Suprapubic skin (tissue), 4 donors: ENCODE data around the gene UBN1. TPM values are rescaled to one million over a fixed set of nuclear protein-coding genes. Genes with fewer than 3 reads are reported as not detected.

Experiments used
- DNase-seq, 2 donors: peaks; one replicate each; pipeline ENCODE4 v3.0.0-alpha.2; 2019; ENCODE audit warnings: low spot score in 2 of 2
- H3K27ac ChIP-seq: fragments of 200-600 bp; sonication (generic); one replicate; pipeline ENCODE4 v1.5.1; 2019
- H3K27me3 ChIP-seq: fragments of 200-600 bp; sonication (generic); one replicate; pipeline ENCODE4 v1.5.1; 2019
- H3K36me3 ChIP-seq: fragments of 200-600 bp; sonication (generic); one replicate; pipeline ENCODE4 v1.5.1; 2019
- H3K4me1 ChIP-seq: fragments of 200-600 bp; sonication (generic); one replicate; pipeline ENCODE4 v1.5.1; 2019
- H3K4me3 ChIP-seq: fragments of 200-600 bp; sonication (generic); one replicate; pipeline ENCODE4 v1.5.1; 2019; ENCODE audit warnings: mild to moderate bottlenecking
- H3K9me3 ChIP-seq: fragments of 200-600 bp; sonication (generic); one replicate; pipeline ENCODE4 v1.5.1; 2019
- EP300 ChIP-seq: sonication (generic); formaldehyde crosslinking; IDR thresholded peaks from one replicate; pipeline ENCODE4 v1.6.1; 2017; ENCODE audit warnings: antibody characterized with exemption
- POLR2A ChIP-seq, 2 donors: fragments of 450-650 bp; IDR thresholded peaks; one replicate each; pipeline ENCODE4 v1.6.1; 2017; ENCODE audit warnings: antibody characterized with exemption in 2 of 2, mild to moderate bottlenecking in 2 of 2, moderate library complexity in 2 of 2
- POLR2AphosphoS5 ChIP-seq, 3 donors: sonication (generic); formaldehyde crosslinking; IDR thresholded peaks; one replicate each; pipeline ENCODE4 v1.6.1; 2017; ENCODE audit warnings: antibody characterized with exemption in 3 of 3
- WGBS: methylation state at CpG from one replicate; pipeline ENCODE4 v1.1.5; 2018; 5-methylcytosine and 5-hydroxymethylcytosine counted together
- total RNA-seq, 4 donors: library from RNA; depleted of rRNA; stranded (reverse); fragments of >200 nt; gene quantifications; one replicate each; pipeline ENCODE4 v1.1.0, GENCODE V29; 2016
- TF ChIP-seq, protein P1 (sequence below), 2 donors: fragments of 200-600 bp in 1 of 2; fragments of 450-650 bp in 1 of 2; sonication (generic) in 1 of 2; IDR thresholded peaks; one replicate each; pipeline ENCODE4 v1.5.1; 2016 to 2019; ENCODE audit warnings: antibody characterized with exemption in 2 of 2, mild to moderate bottlenecking in 1 of 2, moderate library complexity in 1 of 2

Gene UBN1
- total RNA-seq, 4 donors from 2014 or later = 25.7 to 43.9 (median 38.6) TPM

DNA sequence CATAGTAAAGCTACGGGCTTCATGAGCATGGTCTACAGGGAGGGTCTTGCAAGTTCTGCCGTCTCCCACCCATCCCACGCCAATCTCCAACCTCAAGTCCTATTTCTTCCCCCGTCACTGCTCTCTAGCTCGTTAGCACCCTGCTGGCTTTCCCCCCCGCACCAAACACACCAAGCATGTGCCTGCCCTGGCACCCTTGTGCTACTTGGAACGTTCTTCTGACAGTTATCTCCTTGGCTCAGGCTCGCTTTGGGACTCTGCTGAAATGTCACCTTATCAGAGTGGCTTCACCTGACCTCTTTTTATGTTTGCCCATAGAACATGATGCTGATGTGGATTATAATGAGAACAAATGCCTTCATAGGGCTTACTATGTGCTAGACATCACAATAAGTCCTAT, 22.1 kb upstream of the UBN1 start:
- TF ChIP-seq EP300 (no peak), POLR2A (IDR thresholded peaks at IDR 0.05) (no peak), POLR2AphosphoS5 (IDR thresholded peaks at IDR 0.05) (no peak)
- TF ChIP-seq, protein P1, sequence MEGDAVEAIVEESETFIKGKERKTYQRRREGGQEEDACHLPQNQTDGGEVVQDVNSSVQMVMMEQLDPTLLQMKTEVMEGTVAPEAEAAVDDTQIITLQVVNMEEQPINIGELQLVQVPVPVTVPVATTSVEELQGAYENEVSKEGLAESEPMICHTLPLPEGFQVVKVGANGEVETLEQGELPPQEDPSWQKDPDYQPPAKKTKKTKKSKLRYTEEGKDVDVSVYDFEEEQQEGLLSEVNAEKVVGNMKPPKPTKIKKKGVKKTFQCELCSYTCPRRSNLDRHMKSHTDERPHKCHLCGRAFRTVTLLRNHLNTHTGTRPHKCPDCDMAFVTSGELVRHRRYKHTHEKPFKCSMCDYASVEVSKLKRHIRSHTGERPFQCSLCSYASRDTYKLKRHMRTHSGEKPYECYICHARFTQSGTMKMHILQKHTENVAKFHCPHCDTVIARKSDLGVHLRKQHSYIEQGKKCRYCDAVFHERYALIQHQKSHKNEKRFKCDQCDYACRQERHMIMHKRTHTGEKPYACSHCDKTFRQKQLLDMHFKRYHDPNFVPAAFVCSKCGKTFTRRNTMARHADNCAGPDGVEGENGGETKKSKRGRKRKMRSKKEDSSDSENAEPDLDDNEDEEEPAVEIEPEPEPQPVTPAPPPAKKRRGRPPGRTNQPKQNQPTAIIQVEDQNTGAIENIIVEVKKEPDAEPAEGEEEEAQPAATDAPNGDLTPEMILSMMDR (IDR thresholded peaks at IDR 0.05) = no peak
- H3K36me3 ChIP-seq = peaks cover 91% of the 10 kb centered on the region
- H3K9me3 ChIP-seq = no peaks in the 10 kb centered on the region
- H3K27ac ChIP-seq = no peak overlapping the region
- no peak overlapping the region for H3K4me3 ChIP-seq
- H3K4me1 ChIP-seq = no peaks in the 10 kb centered on the region
- DNase-seq = no peak
- H3K27me3 ChIP-seq = no peaks in the 10 kb centered on the region
- WGBS = 89% methylated on average over 8 of the region's 8 CpGs

DNA sequence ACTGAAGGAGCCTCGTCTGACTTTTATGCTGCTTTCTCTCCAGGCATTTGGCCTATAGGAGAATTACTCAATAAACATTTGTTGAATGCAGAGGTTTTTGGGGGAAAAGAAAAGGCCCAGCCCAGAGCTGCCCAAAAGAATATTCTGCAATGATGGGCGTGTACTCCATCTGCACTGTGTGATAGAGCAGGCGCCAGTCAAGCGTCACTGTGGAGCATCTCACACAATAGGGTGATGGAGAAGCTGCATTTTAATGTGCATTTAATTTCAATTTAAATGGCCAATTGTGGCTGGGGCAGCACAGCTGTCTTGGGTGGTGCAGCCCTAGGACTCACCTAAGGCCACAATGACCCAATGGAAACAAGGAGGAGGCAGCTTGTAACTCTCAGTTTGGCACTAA, 20.8 kb upstream of the UBN1 start:
- Histone ChIP-seq H3K4me3 (no peak overlapping the region), H3K36me3 (peaks cover 93% of the 10 kb centered on the region), H3K4me1 (no peaks in the 10 kb centered on the region), H3K9me3 (no peaks in the 10 kb centered on the region), H3K27me3 (no peaks in the 10 kb centered on the region), H3K27ac (no peak overlapping the region)
- DNase-seq = no peak
- TF ChIP-seq POLR2A (IDR thresholded peaks at IDR 0.05) (no peak), POLR2AphosphoS5 (IDR thresholded peaks at IDR 0.05) (no peak), EP300 (no peak)
- TF ChIP-seq, protein P1 (IDR thresholded peaks at IDR 0.05) = no peak
- 92% methylated on average over 4 of the region's 4 CpGs for WGBS

DNA sequence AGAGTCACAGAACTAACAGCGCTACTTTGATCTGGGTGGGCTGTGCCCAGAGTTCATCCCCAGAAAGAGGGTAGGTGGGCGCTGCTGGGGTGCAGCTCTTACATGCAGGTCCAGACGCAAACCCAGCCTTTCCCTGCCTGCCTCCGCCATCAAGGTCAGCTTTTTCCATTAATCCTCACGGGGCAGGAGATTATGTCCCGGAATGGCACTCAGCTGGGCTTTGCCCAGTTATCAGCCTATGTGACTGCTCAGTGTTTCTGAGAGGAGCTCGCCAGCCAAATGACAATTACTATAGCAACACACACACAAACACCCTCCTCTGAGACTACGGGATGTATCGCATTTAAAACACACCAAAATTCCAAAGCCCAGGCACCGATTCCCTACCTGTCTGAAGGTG, 20.3 kb upstream of the UBN1 start:
- DNase-seq = no peak
- H3K9me3 ChIP-seq = no peaks in the 10 kb centered on the region
- H3K27ac ChIP-seq = no peak overlapping the region
- no peak overlapping the region for H3K4me3 ChIP-seq
- no peaks in the 10 kb centered on the region for H3K27me3 ChIP-seq
- WGBS = 92% methylated on average over 9 of the region's 10 CpGs
- H3K4me1 ChIP-seq = no peaks in the 10 kb centered on the region
- peaks cover 93% of the 10 kb centered on the region for H3K36me3 ChIP-seq
- no peak for TF ChIP-seq POLR2AphosphoS5 (IDR thresholded peaks at IDR 0.05)
- TF ChIP-seq POLR2A (IDR thresholded peaks at IDR 0.05) = no peak
- TF ChIP-seq EP300 = no peak
- TF ChIP-seq, protein P1 (IDR thresholded peaks at IDR 0.05) = no peak

DNA sequence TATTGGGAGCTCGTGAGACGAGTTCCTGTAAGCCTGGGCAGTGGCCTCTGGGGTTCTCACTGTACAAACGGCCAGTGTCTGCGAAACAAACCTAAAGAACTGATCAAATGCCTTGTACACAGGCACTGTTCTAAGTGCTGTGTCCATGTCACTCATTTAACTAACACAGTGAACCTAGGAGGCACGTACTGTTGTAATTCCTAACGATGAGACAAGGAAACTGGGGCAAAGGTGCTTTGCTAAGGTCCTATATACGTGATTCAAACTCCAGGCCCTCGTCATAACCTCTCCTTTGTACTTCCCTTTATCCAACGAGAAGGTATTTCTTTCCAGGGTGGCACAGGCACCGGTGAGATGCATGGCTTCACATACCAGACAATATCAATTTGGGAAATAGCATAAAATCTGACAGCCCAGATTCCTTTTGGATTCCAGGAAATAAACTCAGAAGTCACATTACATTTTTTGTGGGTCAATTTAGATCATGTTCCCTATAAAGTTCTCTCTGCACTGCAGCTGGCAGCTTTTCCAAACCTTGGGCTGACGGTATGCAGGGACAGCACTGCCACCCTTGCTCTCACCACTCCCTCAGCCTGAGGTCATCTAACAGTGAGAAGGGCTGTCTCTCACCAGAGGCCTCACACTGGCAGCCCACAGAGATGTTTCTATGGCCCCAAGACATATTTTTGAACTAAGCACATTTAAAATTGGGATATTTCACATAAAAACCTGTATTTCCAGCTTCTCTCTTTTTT, 18.5 kb upstream of the UBN1 start:
- Histone ChIP-seq H3K36me3 (peaks cover 87% of the 10 kb centered on the region), H3K27ac (no peak overlapping the region), H3K27me3 (no peaks in the 10 kb centered on the region), H3K4me1 (no peaks in the 10 kb centered on the region), H3K4me3 (no peak overlapping the region), H3K9me3 (no peaks in the 10 kb centered on the region)
- TF ChIP-seq, protein P1 (IDR thresholded peaks at IDR 0.05) = no peak
- no peak for TF ChIP-seq EP300
- TF ChIP-seq POLR2AphosphoS5 (IDR thresholded peaks at IDR 0.05) = no peak
- TF ChIP-seq POLR2A (IDR thresholded peaks at IDR 0.05) = no peak
- DNase-seq = no peak
- WGBS = 93% methylated on average over 11 of the region's 11 CpGs

DNA sequence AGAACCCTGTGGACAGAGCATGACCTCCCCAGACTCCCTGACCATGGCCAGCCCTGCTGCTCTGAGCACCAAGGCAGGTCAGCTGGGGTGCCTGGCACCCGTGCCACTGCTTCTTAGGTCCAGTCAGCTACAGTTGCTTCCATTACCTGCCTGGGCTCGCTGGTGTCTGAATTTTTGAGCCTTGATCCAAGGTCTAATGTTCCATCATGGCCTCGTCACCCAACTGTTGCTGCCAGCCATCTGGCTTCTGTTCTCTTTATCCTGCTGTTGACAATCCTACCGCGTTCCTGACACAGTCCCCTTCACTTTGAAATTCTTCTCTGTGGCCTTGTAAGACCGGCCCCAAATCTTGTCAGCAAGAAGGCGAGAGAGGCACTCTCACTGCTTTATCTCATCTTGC, 16.9 kb upstream of the UBN1 start:
- no peaks in the 10 kb centered on the region for H3K27me3 ChIP-seq
- no peak overlapping the region for H3K4me3 ChIP-seq
- no peak for DNase-seq
- H3K36me3 ChIP-seq = peaks cover 83% of the 10 kb centered on the region
- no peak overlapping the region for H3K27ac ChIP-seq
- WGBS = 88% methylated on average over 6 of the region's 7 CpGs
- TF ChIP-seq EP300 (no peak), POLR2A (IDR thresholded peaks at IDR 0.05) (no peak), POLR2AphosphoS5 (IDR thresholded peaks at IDR 0.05) (no peak)
- TF ChIP-seq, protein P1 (IDR thresholded peaks at IDR 0.05) = no peak
- no peaks in the 10 kb centered on the region for H3K9me3 ChIP-seq
- H3K4me1 ChIP-seq = no peaks in the 10 kb centered on the region
